ENCODE data around the gene ERO1B. TPM values are rescaled to one million over a fixed set of nuclear protein-coding genes. Genes with fewer than 3 reads are reported as not detected.

Gene ERO1B
- total RNA-seq, 1 experiment from 2014 or later = 5.4 TPM

- H3K9ac ChIP-seq (ENCODE audit: low read length) = no peak overlapping the region
- no peaks in the 10 kb centered on the region for H3K79me2 ChIP-seq (ENCODE audit: insufficient read depth, low read length)
- no TSS peak for BruUV-seq (replicated peaks)
- no peaks in the 10 kb centered on the region for H3K36me3 ChIP-seq (ENCODE audit: control insufficient read depth in 1 of 2, insufficient read depth in 2 of 2, low read length in 2 of 2)
- H3K9me2 ChIP-seq (ENCODE audit: insufficient read depth) = no peaks in the 10 kb centered on the region
- H3K4me3 ChIP-seq (replicated peaks in 1 of 2; ENCODE audit: low read depth in 1 of 2, low read length in 2 of 2) = no peak overlapping the region
- ATAC-seq = no peak
- no peaks in the 10 kb centered on the region for H3K9me3 ChIP-seq (ENCODE audit: control insufficient read depth in 1 of 2, insufficient read depth in 1 of 2, low read depth in 1 of 2, low read length in 2 of 2)
- ChIA-PET POLR2A (no interaction called here), CTCF (no interaction called here), RAD21 (ENCODE audit: low non-redundant PET in 1 of 2, low total read pairs in 2 of 2, uncharacterized antibody in 2 of 2, unreplicated experiment in 2 of 2) (no interaction called here)
- no peak overlapping the region for H2AFZ ChIP-seq (ENCODE audit: low read depth, low read length, poor library complexity, severe bottlenecking)
- DNase-seq (ENCODE audit: low read depth, low spot score) = no peak
- H3K27me3 ChIP-seq (ENCODE audit: insufficient read depth, low read length) = no peaks in the 10 kb centered on the region
- no peak overlapping the region for H3K4me2 ChIP-seq (ENCODE audit: low read length)
- intact Hi-C loops (cut with micrococcal nuclease) = no loop called here
- no peak overlapping the region for H3K27ac ChIP-seq (ENCODE audit: low read depth, low read length)
- no peaks in the 10 kb centered on the region for H3K4me1 ChIP-seq (ENCODE audit: control insufficient read depth in 1 of 2, insufficient read depth in 2 of 2, low read length in 2 of 2)
- TF ChIP-seq CBX3 (IDR thresholded peaks at IDR 0.05; ENCODE audit: low read depth) (no peak), YY1 (IDR thresholded peaks at IDR 0.05; ENCODE audit: extremely low read depth, insufficient replicate concordance, low read depth, low read length) (no peak), MAX (IDR thresholded peaks at IDR 0.05) (no peak), ZBTB33 (IDR thresholded peaks at IDR 0.05; ENCODE audit: extremely low read depth, insufficient replicate concordance, low read length) (no peak), TCF7L2 (IDR thresholded peaks at IDR 0.05; ENCODE audit: borderline replicate concordance, extremely low read depth, insufficient read depth, insufficient read length) (no peak), SP1 (IDR thresholded peaks at IDR 0.05; ENCODE audit: low read depth) (no peak), EZH2phosphoT487 (IDR thresholded peaks at IDR 0.05; ENCODE audit: borderline replicate concordance) (no peak)
- H4K20me1 ChIP-seq (ENCODE audit: insufficient read depth) = no peaks in the 10 kb centered on the region
Observed at GRCh38 chr1:236311040-236311439, 29.3 kb upstream of the ERO1B start.

GRCh38 chr1:236308827-236309226 lies 27.1 kb upstream of the ERO1B start:
- Histone ChIP-seq H4K20me1 (ENCODE audit: insufficient read depth) (no peaks in the 10 kb centered on the region), H3K27me3 (ENCODE audit: insufficient read depth, low read length) (no peaks in the 10 kb centered on the region), H3K4me3 (replicated peaks in 1 of 2; ENCODE audit: low read depth in 1 of 2, low read length in 2 of 2) (no peak overlapping the region), H3K27ac (ENCODE audit: low read depth, low read length) (no peak overlapping the region), H3K9ac (ENCODE audit: low read length) (no peak overlapping the region), H3K9me3 (ENCODE audit: control insufficient read depth in 1 of 2, insufficient read depth in 1 of 2, low read depth in 1 of 2, low read length in 2 of 2) (no peaks in the 10 kb centered on the region), H3K36me3 (ENCODE audit: control insufficient read depth in 1 of 2, insufficient read depth in 2 of 2, low read length in 2 of 2) (no peaks in the 10 kb centered on the region), H2AFZ (ENCODE audit: low read depth, low read length, poor library complexity, severe bottlenecking) (no peak overlapping the region), H3K4me2 (ENCODE audit: low read length) (no peak overlapping the region), H3K4me1 (ENCODE audit: control insufficient read depth in 1 of 2, insufficient read depth in 2 of 2, low read length in 2 of 2) (no peaks in the 10 kb centered on the region), H3K9me2 (ENCODE audit: insufficient read depth) (no peaks in the 10 kb centered on the region), H3K79me2 (ENCODE audit: insufficient read depth, low read length) (no peaks in the 10 kb centered on the region)
- DNase-seq (ENCODE audit: low read depth, low spot score) (no peak), ATAC-seq (no peak)
- intact Hi-C loops (cut with micrococcal nuclease) = no loop called here
- POLR2A ChIA-PET = no interaction called here
- TF ChIP-seq EZH2phosphoT487 (IDR thresholded peaks at IDR 0.05; ENCODE audit: borderline replicate concordance) (no peak), RAD21 (IDR thresholded peaks at IDR 0.05; ENCODE audit: low read depth) (no peak), POLR2A (IDR thresholded peaks at IDR 0.05; ENCODE audit: borderline replicate concordance, extremely low read depth, insufficient read depth, insufficient read length) (no peak), EZH2 (IDR thresholded peaks at IDR 0.05) (no peak), SP1 (IDR thresholded peaks at IDR 0.05; ENCODE audit: low read depth) (no peak)
- CTCF ChIA-PET = no interaction called here
- BruUV-seq (replicated peaks) = no TSS peak
- RAD21 ChIA-PET (ENCODE audit: low non-redundant PET in 1 of 2, low total read pairs in 2 of 2, uncharacterized antibody in 2 of 2, unreplicated experiment in 2 of 2) = no interaction called here
